Measurements from ENCODE around the gene MAGI1.

Gene MAGI1

GRCh38 chr3:65828706-65829105 is 210.0 kb downstream of the MAGI1 start:
- no peak for DNase-seq

GRCh38 chr3:65827076-65827475 is 211.6 kb downstream of the MAGI1 start:
- no peak for DNase-seq

- no peak for DNase-seq
Measured at GRCh38 chr3:65824166-65824565, 214.6 kb downstream of the MAGI1 start.

GRCh38 chr3:65820600-65820999 is 218.1 kb downstream of the MAGI1 start:
- no peak for DNase-seq

GRCh38 chr3:65819896-65820295 is 218.8 kb downstream of the MAGI1 start:
- DNase-seq = no peak

- no peak for DNase-seq
Measured at GRCh38 chr3:65817553-65818126, 221.1 kb downstream of the MAGI1 start.

- DNase-seq = no peak
Measured at GRCh38 chr3:65816208-65816607, 222.5 kb downstream of the MAGI1 start.

GRCh38 chr3:65814845-65815578 is 223.7 kb downstream of the MAGI1 start:
- DNase-seq = no peak

- DNase-seq = no peak
Measured at GRCh38 chr3:65811892-65812291, 226.8 kb downstream of the MAGI1 start.

GRCh38 chr3:65811086-65811761 is 227.5 kb downstream of the MAGI1 start:
- no peak for DNase-seq

GRCh38 chr3:65810302-65810701 is 228.4 kb downstream of the MAGI1 start:
- DNase-seq = no peak

GRCh38 chr3:65809641-65810150 is 229.0 kb downstream of the MAGI1 start:
- DNase-seq = no peak

GRCh38 chr3:65808824-65809223 is 229.9 kb downstream of the MAGI1 start:
- no peak for DNase-seq

- no peak for DNase-seq
Measured at GRCh38 chr3:65808407-65808806, 230.3 kb downstream of the MAGI1 start.

GRCh38 chr3:65807225-65807624 is 231.5 kb downstream of the MAGI1 start:
- no peak for DNase-seq

- DNase-seq = no peak
Measured at GRCh38 chr3:65806600-65806999, 232.1 kb downstream of the MAGI1 start.

GRCh38 chr3:65796676-65797075 is 242.0 kb downstream of the MAGI1 start:
- DNase-seq = no peak

- no peak for DNase-seq
Measured at GRCh38 chr3:65795166-65795565, 243.6 kb downstream of the MAGI1 start.

GRCh38 chr3:65793495-65794200 is 245.1 kb downstream of the MAGI1 start:
- no peak for DNase-seq

- DNase-seq = no peak
Measured at GRCh38 chr3:65788461-65788860, 250.3 kb downstream of the MAGI1 start.

- DNase-seq = no peak
Measured at GRCh38 chr3:65787827-65788226, 250.9 kb downstream of the MAGI1 start.

- DNase-seq = no peak
Measured at GRCh38 chr3:65787340-65787739, 251.4 kb downstream of the MAGI1 start.

GRCh38 chr3:65786890-65787289 is 251.8 kb downstream of the MAGI1 start:
- no peak for DNase-seq
